Measurements from ENCODE around the gene AFMID. TPM values are rescaled to one million over a fixed set of nuclear protein-coding genes. Genes with fewer than 3 reads are reported as not detected.

AFMID gene
- total and polyA plus RNA-seq, 2 donors (not counting 3 experiments of a cell fraction or from before 2014, with no cell fraction given), result 33.5 to 42.9 TPM

- Histone ChIP-seq H3K27ac (ENCODE audit: insufficient read depth, low read depth, low read length) (no peak overlapping the region), H4K20me1 (replicated peaks; ENCODE audit: control insufficient read depth, extremely low read depth, insufficient read depth, low read length) (no peaks in the 10 kb centered on the region), H3K9me3 (replicated peaks; ENCODE audit: control insufficient read depth, insufficient read depth, low read length) (no peaks in the 10 kb centered on the region), H3K4me2 (ENCODE audit: insufficient read depth, low read length) (no peak overlapping the region), H3K4me3 (replicated peaks in 1 of 3; ENCODE audit: insufficient read depth in 1 of 3, low read depth in 1 of 3, low read length in 3 of 3) (no peak overlapping the region), H3K9me1 (replicated peaks; ENCODE audit: control insufficient read depth, extremely low read depth, insufficient read depth, low read length) (no peaks in the 10 kb centered on the region), H3K4me1 (ENCODE audit: control insufficient read depth, extremely low read depth, insufficient read depth, low read length) (peaks cover 8% of the 10 kb centered on the region), H3K79me2 (ENCODE audit: control insufficient read depth, insufficient read depth, low read length) (no peaks in the 10 kb centered on the region), H3K27me3 (ENCODE audit: control insufficient read depth in 2 of 2, insufficient read depth in 2 of 2, low read length in 2 of 2) (no peaks in the 10 kb centered on the region), H3K36me3 (ENCODE audit: control insufficient read depth in 2 of 2, extremely low read depth in 1 of 2, insufficient read depth in 2 of 2, low read length in 2 of 2) (peaks cover 0 to 6% of the 10 kb centered on the region in 2 experiments), H3K9ac (replicated peaks; ENCODE audit: extremely low read depth, insufficient read depth, low read length) (no peak overlapping the region), H2AFZ (ENCODE audit: low read depth, low read length) (peak overlapping the region; percentile 20)
- DNase-seq (ENCODE audit: low read depth, low spot score) (peak; percentile 73), FAIRE-seq (peak; percentile 90)
- POLR2A ChIA-PET, result no interaction called here
- TSS peak; percentile 53 for BruUV-seq (replicated peaks)
- no peak for TF ChIP-seq GATA2 (IDR thresholded peaks at IDR 0.05; ENCODE audit: insufficient read depth, insufficient read length, low read depth, low read length)
- TF ChIP-seq CTCF (IDR thresholded peaks at IDR 0.05; ENCODE audit: extremely low read depth in 1 of 2, insufficient read depth in 1 of 2, low read depth in 1 of 2, low read length in 2 of 2), result peak; percentile 46 to 77
- no peak for TF ChIP-seq FOS (IDR thresholded peaks at IDR 0.05; ENCODE audit: borderline replicate concordance, insufficient read depth, low read length)
- no peak for TF ChIP-seq MYC (IDR thresholded peaks at IDR 0.05; ENCODE audit: low read depth, low read length)
- intact Hi-C loops (cut with micrococcal nuclease) (loop anchor here (1.0 kb wide), 1 partner anchor 77 kb away; no protein-coding TSS in a partner anchor), dilution Hi-C loops (cut with MboI; ENCODE audit: extremely low pct_ligation_motif_present, low sequenced_read_pairs) (no loop called here)
- CTCF ChIA-PET, result interaction anchor here (0.5 to 4.9 kb wide), 17 partner anchors 9 to 527 kb away, joined by 3 to 57 read pairs (median 4); partner anchors contain the start of gene TK1
Measured at GRCh38 chr17:78174346-78174869, 12.8 kb upstream of the AFMID start.
